GM12875 (cell line): ENCODE measurements around the gene MTERF4.

Experiments used
- H3K4me3 ChIP-seq: one replicate; pipeline ENCODE4 v1.5.1; 2011; ENCODE audit warnings: low read depth, low read length, control low read depth
- CTCF ChIP-seq: IDR thresholded peaks from 2 replicates; pipeline ENCODE4 v1.5.1; 2011; ENCODE audit warnings: low read depth, mild to moderate bottlenecking, control low read depth, inconsistent platforms, low read length, moderate library complexity, borderline replicate concordance; ENCODE audit not compliant: insufficient read depth

Gene MTERF4

GRCh38 chr2:241071677-241072111, 30.4 kb downstream of the MTERF4 start:
- no peak overlapping the region for H3K4me3 ChIP-seq
- no peak for TF ChIP-seq CTCF

GRCh38 chr2:241070811-241071676, 31.0 kb downstream of the MTERF4 start:
- no peak for TF ChIP-seq CTCF
- H3K4me3 ChIP-seq: no peak overlapping the region

GRCh38 chr2:241070361-241070760, 31.7 kb downstream of the MTERF4 start:
- TF ChIP-seq CTCF: no peak
- no peak overlapping the region for H3K4me3 ChIP-seq

- H3K4me3 ChIP-seq: no peak overlapping the region
- TF ChIP-seq CTCF: no peak
Observed at GRCh38 chr2:241069821-241070281, 32.2 kb downstream of the MTERF4 start.

GRCh38 chr2:241068942-241069810, 32.9 kb downstream of the MTERF4 start:
- no peak for TF ChIP-seq CTCF
- no peak overlapping the region for H3K4me3 ChIP-seq

GRCh38 chr2:241068136-241068941, 33.7 kb downstream of the MTERF4 start:
- no peak for TF ChIP-seq CTCF
- no peak overlapping the region for H3K4me3 ChIP-seq
